ENCODE results near the gene HOXD11. TPM values are rescaled to one million over a fixed set of nuclear protein-coding genes. Genes with fewer than 3 reads are reported as not detected.

The HOXD11 gene
- total RNA-seq, 4 donors from 2014 or later: not detected

GRCh38 chr2:176103742-176104315 lies 3.3 kb upstream of the HOXD11 start:
- peaks cover 99% of the 10 kb centered on the region for H3K27me3 ChIP-seq
- H3K4me3 ChIP-seq: no peak overlapping the region
- no peaks in the 10 kb centered on the region for H3K36me3 ChIP-seq
- no peak for ATAC-seq
- H3K27ac ChIP-seq: no peak overlapping the region
- H3K9me3 ChIP-seq: no peaks in the 10 kb centered on the region
- H3K4me1 ChIP-seq: peaks cover 0 to 64% (median 31%) of the 10 kb centered on the region in 3 donors
- no peak for TF ChIP-seq CTCF (IDR thresholded peaks at IDR 0.05)
- TF ChIP-seq POLR2A (IDR thresholded peaks at IDR 0.05): no peak
- no peak for TF ChIP-seq EP300 (IDR thresholded peaks at IDR 0.05)
- no peak for TF ChIP-seq POLR2AphosphoS5 (IDR thresholded peaks at IDR 0.05)
- 4 to 6% methylated on average over 8 to 13 of the region's 17 CpGs for WGBS, 2 donors (ENCODE audit: low coverage in 1 of 2)

- TF ChIP-seq POLR2A (IDR thresholded peaks at IDR 0.05) (no peak), CTCF (IDR thresholded peaks at IDR 0.05) (no peak), POLR2AphosphoS5 (IDR thresholded peaks at IDR 0.05) (no peak), EP300 (IDR thresholded peaks at IDR 0.05) (no peak)
- H3K27ac ChIP-seq: no peak overlapping the region
- no peaks in the 10 kb centered on the region for H3K9me3 ChIP-seq
- H3K4me3 ChIP-seq: no peak overlapping the region
- H3K27me3 ChIP-seq: peaks cover 99% of the 10 kb centered on the region
- ATAC-seq: no peak
- peaks cover 0 to 66% (median 31%) of the 10 kb centered on the region in 3 donors for H3K4me1 ChIP-seq
- H3K36me3 ChIP-seq: no peaks in the 10 kb centered on the region
- WGBS, 2 donors (ENCODE audit: low coverage in 1 of 2): 8% methylated on average over 12 of the region's 56 CpGs; no CpG with 5 or more reads in 1 of the 2 donors
Observed at GRCh38 chr2:176104316-176105077, 2.6 kb upstream of the HOXD11 start.

- Histone ChIP-seq H3K9me3 (no peaks in the 10 kb centered on the region), H3K4me3 (no peak overlapping the region), H3K4me1 (peaks cover 0 to 59% (median 31%) of the 10 kb centered on the region in 3 donors), H3K27me3 (peaks cover 99% of the 10 kb centered on the region), H3K36me3 (no peaks in the 10 kb centered on the region), H3K27ac (no peak overlapping the region)
- TF ChIP-seq POLR2AphosphoS5 (IDR thresholded peaks at IDR 0.05) (no peak), CTCF (IDR thresholded peaks at IDR 0.05) (no peak)
- 4 to 5% methylated on average over 4 to 17 of the region's 25 CpGs for WGBS, 2 donors (ENCODE audit: low coverage in 1 of 2)
- no peak for ATAC-seq
Observed at GRCh38 chr2:176105078-176105729, 1.9 kb upstream of the HOXD11 start.

GRCh38 chr2:176105730-176106580 lies 1.1 kb upstream of the HOXD11 start:
- H3K27ac ChIP-seq: no peak overlapping the region
- TF ChIP-seq EP300 (IDR thresholded peaks at IDR 0.05) (no peak), POLR2A (IDR thresholded peaks at IDR 0.05) (no peak), CTCF (IDR thresholded peaks at IDR 0.05) (no peak), POLR2AphosphoS5 (IDR thresholded peaks at IDR 0.05) (no peak)
- no peaks in the 10 kb centered on the region for H3K9me3 ChIP-seq
- peaks cover 99% of the 10 kb centered on the region for H3K27me3 ChIP-seq
- H3K4me1 ChIP-seq: peaks cover 0 to 54% (median 31%) of the 10 kb centered on the region in 3 donors
- no peak for ATAC-seq
- no peak overlapping the region for H3K4me3 ChIP-seq
- WGBS, 2 donors (ENCODE audit: low coverage in 1 of 2): 8% methylated on average over 11 to 13 of the region's 25 CpGs
- H3K36me3 ChIP-seq: no peaks in the 10 kb centered on the region
